Measurements from ENCODE around the gene CD22.

CD22 gene

GRCh38 chr19:35395382-35396199, 66.6 kb downstream of the CD22 start:
- POLR2A ChIA-PET, result interaction anchor here (0.7 kb wide), 1 partner anchor 21 kb away, joined by 3 read pairs; no protein-coding TSS in a partner anchor
- no peak overlapping the region for H3K4me3 ChIP-seq (ENCODE audit: low read depth, low read length)
- TF ChIP-seq CTCF (IDR thresholded peaks at IDR 0.05; ENCODE audit: insufficient read depth, low read length, missing control alignments), result no peak
- no peak for DNase-seq (ENCODE audit: low read depth, low spot score)
- CTCF ChIA-PET, result no interaction called here

- DNase-seq (ENCODE audit: low read depth, low spot score), result no peak
- CTCF ChIA-PET, result no interaction called here
- no peak for TF ChIP-seq CTCF (IDR thresholded peaks at IDR 0.05; ENCODE audit: insufficient read depth, low read length, missing control alignments)
- H3K4me3 ChIP-seq (ENCODE audit: low read depth, low read length), result no peak overlapping the region
- POLR2A ChIA-PET, result no interaction called here
These were observed 67.4 kb downstream of the CD22 start for GRCh38 chr19:35396240-35396885.

Measured in AG04449 (cell line).